Progenitor cell of endocrine pancreas (in vitro differentiated cells): ENCODE results near the gene PLEKHG5. TPM values are rescaled to one million over a fixed set of nuclear protein-coding genes. Genes with fewer than 3 reads are reported as not detected.

ENCODE experiments used
- DNase-seq: peaks from one replicate; pipeline ENCODE4 v3.0.0; 2021; ENCODE audit warnings: low spot score; ENCODE audit not compliant: unreplicated experiment
- H3K27ac Mint-ChIP-seq: 2 replicates; pipeline ENCODE4 v1.8.0; 2021; ENCODE audit warnings: mild to moderate bottlenecking, moderate library complexity, mixed read lengths
- H3K27me3 Mint-ChIP-seq: 2 replicates; pipeline ENCODE4 v1.8.0; 2021; ENCODE audit warnings: mixed read lengths
- H3K36me3 Mint-ChIP-seq: 2 replicates; pipeline ENCODE4 v1.8.0; 2022; ENCODE audit warnings: mixed read lengths; ENCODE audit not compliant: insufficient read depth
- H3K4me1 Mint-ChIP-seq: 2 replicates; pipeline ENCODE4 v1.8.0; 2021; ENCODE audit warnings: low read depth, mixed read lengths
- H3K4me3 Mint-ChIP-seq: 2 replicates; pipeline ENCODE4 v1.8.0; 2021; ENCODE audit warnings: low read depth, mild to moderate bottlenecking, moderate library complexity, mixed read lengths
- H3K9me3 Mint-ChIP-seq: 2 replicates; pipeline ENCODE4 v1.8.0; 2021; ENCODE audit warnings: low read depth, mixed read lengths
- total RNA-seq: library from RNA; stranded (reverse); gene quantifications from 2 replicates; pipeline ENCODE4 v1.2.1, GENCODE V29; 2021
- TF ChIP-seq, protein P1 (sequence below): fragments of 200-600 bp; sonication (generic); IDR thresholded peaks from one replicate; pipeline ENCODE4 v1.5.0; 2021; ENCODE audit warnings: antibody characterized with exemption, mild to moderate bottlenecking; ENCODE audit not compliant: unreplicated experiment

Gene PLEKHG5
- total RNA-seq, 1 donor from 2014 or later, result 77.0 TPM

DNA sequence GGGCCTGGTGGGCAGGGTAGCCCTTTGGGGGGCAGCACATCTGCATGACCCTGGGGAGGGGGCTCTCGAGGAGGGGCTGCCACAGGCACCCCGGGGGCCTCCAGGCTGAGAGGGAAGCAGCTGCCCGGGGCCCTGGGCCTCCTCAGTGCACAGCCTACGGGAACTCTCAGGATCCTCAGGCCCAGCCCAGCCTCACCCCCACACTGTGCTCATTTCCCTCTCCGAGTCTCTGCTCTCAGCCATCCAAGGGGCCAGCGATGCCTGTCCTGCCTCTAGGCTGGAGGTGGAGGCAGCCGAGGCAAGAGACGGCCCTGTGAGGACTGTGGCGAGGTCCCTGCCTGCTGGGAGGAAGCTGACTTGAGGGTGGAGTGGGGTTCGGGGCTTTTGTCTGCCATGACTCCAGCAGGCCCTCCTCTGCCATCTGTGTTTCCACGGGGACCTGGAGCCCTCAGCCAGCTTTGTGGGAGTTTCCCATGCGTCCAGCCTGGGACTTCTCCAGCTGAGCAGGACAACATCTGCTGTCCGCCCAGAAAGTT is 7.2 kb upstream of the PLEKHG5 start:
- Mint-ChIP-seq H3K27ac (no peak overlapping the region), H3K4me1 (peaks cover 7% of the 10 kb centered on the region), H3K9me3 (no peaks in the 10 kb centered on the region), H3K4me3 (peak overlapping the region; percentile 37), H3K36me3 (no peaks in the 10 kb centered on the region), H3K27me3 (peaks cover 44% of the 10 kb centered on the region)
- no peak for DNase-seq
- TF ChIP-seq, protein P1, sequence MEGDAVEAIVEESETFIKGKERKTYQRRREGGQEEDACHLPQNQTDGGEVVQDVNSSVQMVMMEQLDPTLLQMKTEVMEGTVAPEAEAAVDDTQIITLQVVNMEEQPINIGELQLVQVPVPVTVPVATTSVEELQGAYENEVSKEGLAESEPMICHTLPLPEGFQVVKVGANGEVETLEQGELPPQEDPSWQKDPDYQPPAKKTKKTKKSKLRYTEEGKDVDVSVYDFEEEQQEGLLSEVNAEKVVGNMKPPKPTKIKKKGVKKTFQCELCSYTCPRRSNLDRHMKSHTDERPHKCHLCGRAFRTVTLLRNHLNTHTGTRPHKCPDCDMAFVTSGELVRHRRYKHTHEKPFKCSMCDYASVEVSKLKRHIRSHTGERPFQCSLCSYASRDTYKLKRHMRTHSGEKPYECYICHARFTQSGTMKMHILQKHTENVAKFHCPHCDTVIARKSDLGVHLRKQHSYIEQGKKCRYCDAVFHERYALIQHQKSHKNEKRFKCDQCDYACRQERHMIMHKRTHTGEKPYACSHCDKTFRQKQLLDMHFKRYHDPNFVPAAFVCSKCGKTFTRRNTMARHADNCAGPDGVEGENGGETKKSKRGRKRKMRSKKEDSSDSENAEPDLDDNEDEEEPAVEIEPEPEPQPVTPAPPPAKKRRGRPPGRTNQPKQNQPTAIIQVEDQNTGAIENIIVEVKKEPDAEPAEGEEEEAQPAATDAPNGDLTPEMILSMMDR, result no peak

DNA sequence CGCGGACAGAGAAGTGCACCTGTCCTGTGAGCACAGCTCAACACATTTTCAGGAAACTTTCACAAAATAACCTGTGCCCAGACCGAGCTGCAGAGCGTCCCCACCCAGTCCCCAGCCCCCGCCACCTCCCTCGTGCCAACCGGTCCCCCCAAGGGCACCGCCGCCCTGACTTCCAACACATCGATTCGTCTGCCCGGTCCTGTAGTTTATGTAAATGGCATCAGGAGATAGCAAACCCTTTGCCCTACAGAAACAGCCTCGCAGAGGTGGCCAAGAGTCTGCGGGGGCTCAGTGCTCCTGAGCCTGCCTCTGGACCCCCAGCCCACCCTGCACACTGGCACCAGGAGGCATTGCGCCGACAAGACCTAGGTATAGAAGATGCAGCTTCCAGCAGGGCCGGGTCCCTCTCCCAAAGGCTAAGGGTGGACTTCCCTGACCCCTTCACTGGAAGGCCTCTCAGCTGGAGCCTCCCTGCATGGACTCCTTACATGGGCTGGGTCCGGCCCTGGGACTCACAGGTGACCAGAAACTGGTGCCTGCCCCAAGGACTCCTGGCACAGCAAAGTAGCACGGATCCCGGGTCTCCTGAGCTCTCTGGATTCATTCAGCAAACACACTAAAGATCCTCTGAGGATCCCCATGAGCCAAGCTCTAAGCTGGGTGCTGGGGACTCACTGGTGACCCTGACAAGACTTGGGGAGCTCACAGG is 6.6 kb upstream of the PLEKHG5 start:
- H3K27ac Mint-ChIP-seq, result peak overlapping the region; percentile 62
- peaks cover 44% of the 10 kb centered on the region for H3K27me3 Mint-ChIP-seq
- H3K4me1 Mint-ChIP-seq, result peaks cover 7% of the 10 kb centered on the region
- TF ChIP-seq, protein P1, result no peak
- no peaks in the 10 kb centered on the region for H3K36me3 Mint-ChIP-seq
- no peak for DNase-seq
- no peaks in the 10 kb centered on the region for H3K9me3 Mint-ChIP-seq
- H3K4me3 Mint-ChIP-seq, result peak overlapping the region; percentile 72

DNA sequence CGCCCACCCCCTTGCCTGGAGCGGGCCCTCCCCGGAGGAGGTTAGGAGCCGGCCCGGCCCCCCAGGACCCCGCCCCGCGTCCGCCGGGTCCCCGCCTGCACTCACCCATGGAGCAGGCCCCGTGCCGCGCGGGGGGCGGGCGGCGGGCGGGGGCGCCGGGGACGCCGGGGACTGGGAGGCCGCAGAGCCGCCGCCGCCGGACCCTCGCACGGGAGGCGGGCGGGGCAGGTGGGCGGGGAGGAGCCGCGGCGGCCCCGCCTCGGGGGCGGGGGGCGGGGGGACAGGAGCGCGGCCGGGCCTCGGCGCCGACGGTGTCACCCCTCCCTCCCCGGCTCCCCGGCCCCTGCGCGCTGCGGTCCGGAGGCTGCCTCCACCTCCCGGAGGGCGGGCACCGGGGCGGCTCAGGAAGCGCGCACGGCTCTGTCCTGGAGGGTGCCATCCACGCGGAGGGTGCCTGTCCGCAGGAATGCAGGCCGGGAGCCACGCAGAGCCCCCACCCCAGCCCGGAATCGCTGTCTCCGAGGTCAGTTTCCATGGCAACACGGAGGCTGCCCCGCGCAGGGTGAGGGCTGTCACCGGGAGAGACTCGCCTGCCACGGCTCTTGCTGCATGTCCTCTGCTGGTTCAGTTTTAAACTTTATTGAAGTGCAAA is 5.9 kb upstream of the PLEKHG5 start:
- H3K27me3 Mint-ChIP-seq, result peaks cover 44% of the 10 kb centered on the region
- TF ChIP-seq, protein P1, result no peak
- H3K4me3 Mint-ChIP-seq, result peak overlapping the region; percentile 72
- H3K4me1 Mint-ChIP-seq, result peaks cover 7% of the 10 kb centered on the region
- no peaks in the 10 kb centered on the region for H3K36me3 Mint-ChIP-seq
- peak overlapping the region; percentile 62 for H3K27ac Mint-ChIP-seq
- no peaks in the 10 kb centered on the region for H3K9me3 Mint-ChIP-seq
- no peak for DNase-seq

DNA sequence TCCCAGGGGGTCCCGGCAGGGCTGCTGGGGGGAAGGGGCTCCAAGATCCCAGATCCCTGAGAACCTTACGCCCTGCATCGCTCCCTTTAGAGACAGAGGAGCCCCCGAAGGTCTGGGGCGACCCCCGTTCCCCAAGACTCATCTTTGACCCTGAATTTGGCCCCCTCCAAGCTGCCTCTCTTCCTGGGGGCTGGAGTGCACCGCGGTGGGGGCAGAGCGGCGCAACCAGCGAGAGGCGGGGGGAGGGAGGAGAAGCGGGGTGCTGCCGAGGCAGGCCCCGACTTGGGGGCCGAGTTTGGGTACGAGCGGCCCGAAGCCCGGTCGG is 5.4 kb upstream of the PLEKHG5 start:
- no peak for DNase-seq
- Mint-ChIP-seq H3K27ac (peak overlapping the region; percentile 59), H3K4me1 (peaks cover 7% of the 10 kb centered on the region), H3K36me3 (no peaks in the 10 kb centered on the region), H3K4me3 (peak overlapping the region; percentile 71), H3K9me3 (no peaks in the 10 kb centered on the region), H3K27me3 (peaks cover 43% of the 10 kb centered on the region)
- TF ChIP-seq, protein P1, result no peak

DNA sequence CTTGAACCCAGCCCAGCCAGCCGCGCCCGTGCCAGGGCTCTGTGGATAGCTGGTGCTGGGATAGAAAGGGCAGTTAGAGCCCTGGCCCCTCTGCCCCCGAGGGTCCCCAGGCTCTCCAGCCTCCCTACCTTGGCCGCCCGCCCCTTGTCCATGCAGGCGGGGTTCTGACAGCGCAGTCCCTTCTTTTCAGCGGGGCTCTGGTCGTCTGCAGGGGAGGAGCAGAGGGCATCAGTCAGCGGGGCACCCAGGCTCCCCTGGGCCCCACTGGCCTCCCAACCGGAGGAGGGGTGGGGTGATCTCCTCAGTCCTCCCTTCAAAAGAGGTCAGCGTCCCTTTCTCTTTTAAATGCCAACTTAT is 4.9 kb upstream of the PLEKHG5 start:
- TF ChIP-seq, protein P1, result no peak
- Mint-ChIP-seq H3K9me3 (no peaks in the 10 kb centered on the region), H3K27ac (peak overlapping the region; percentile 59), H3K4me3 (peak overlapping the region; percentile 71), H3K4me1 (peaks cover 12% of the 10 kb centered on the region), H3K36me3 (no peaks in the 10 kb centered on the region), H3K27me3 (peaks cover 38% of the 10 kb centered on the region)
- no peak for DNase-seq
